Adrenal gland (tissue), 12 donors: ENCODE measurements around the gene SPG7. TPM values are rescaled to one million over a fixed set of nuclear protein-coding genes. Genes with fewer than 3 reads are reported as not detected.

Experiments used
- DNase-seq, 7 donors: peaks; one replicate each; pipeline ENCODE4 v3.0.0-alpha.2; 2019 to 2020
- H3K27ac ChIP-seq, 5 donors: fragments of 200-600 bp; sonication (generic) in 4 of 5; 1 replicate in 3 of 5; 2 replicates in 2 of 5; pipeline versions ENCODE4 v1.5.1 to v1.8.0; 2016 to 2020; ENCODE audit warnings: mild to moderate bottlenecking in 1 of 5
- H3K27me3 ChIP-seq: fragments of 200-600 bp; 2 replicates; pipeline ENCODE4 v1.8.0; 2021
- H3K36me3 ChIP-seq, 2 donors: fragments of 200-600 bp; replicated peaks in 1 of 2; 1 replicate in 1 of 2; 2 replicates in 1 of 2; pipeline versions ENCODE4 v1.5.1 to v1.8.0; 2018 to 2022
- H3K4me1 ChIP-seq, 2 donors: fragments of 200-600 bp; replicated peaks in 1 of 2; 1 replicate in 1 of 2; 2 replicates in 1 of 2; pipeline versions ENCODE4 v1.5.1 to v1.8.0; 2018 to 2021
- H3K4me3 ChIP-seq, 4 donors: fragments of 200-600 bp; sonication (generic) in 3 of 4; one replicate each; pipeline ENCODE4 v1.5.1; 2016 to 2018
- H3K9me3 ChIP-seq, 3 donors: fragments of 200-600 bp; sonication (generic) in 1 of 3; replicated peaks in 1 of 3; 1 replicate in 2 of 3; 2 replicates in 1 of 3; pipeline versions ENCODE4 v1.5.1 to v1.8.0; 2016 to 2021
- POLR2A ChIP-seq, 2 donors: fragments of 450-650 bp; IDR thresholded peaks; one replicate each; pipeline ENCODE4 v1.6.1; 2017; ENCODE audit warnings: antibody characterized with exemption in 2 of 2, mild to moderate bottlenecking in 2 of 2, moderate library complexity in 1 of 2
- WGBS, 4 donors: extraction: QIAGEN DNeasy Blood & Tissue Kit in 2 of 4; methylation state at CpG; one replicate each; pipeline versions ENCODE4 v1.1.5 to v1.1.7; 2013 to 2017; 5-methylcytosine and 5-hydroxymethylcytosine counted together
- intact Hi-C, 2 donors: fragments of 100-400 bp; cut with DNase I; formaldehyde crosslinking; loops; one replicate each; pipeline versions ENCODE4 v1.14.1 to v1.15.0; 2022 to 2023
- polyA plus RNA-seq, 3 donors: library from polyadenylated mRNA; stranded (reverse); fragments of 200-250 nt in 2 of 3; fragments of 350-450 nt in 1 of 3; fragmentation: Illumina TruSeq in 1 of 3; extraction: RNeasy Lipid Tissue Mini Kit (QIAGEN cat#74804) in 1 of 3; gene quantifications; one replicate each; pipeline ENCODE4 v1.2.3, GENCODE V29; 2013 to 2014
- total RNA-seq, 9 donors: library from RNA; depleted of rRNA in 4 of 9; stranded (reverse); fragments of >200 nt in 4 of 9; fragments of 120-200 nt in 1 of 9; fragmentation: NEBNext Ultra II Directional in 1 of 9; extraction: Animal tissue kit (Norgen Biotek cat#: 25700) in 1 of 9; gene quantifications; one replicate each; pipeline versions ENCODE4 v1.1.0 to v1.2.4, GENCODE V29; 2013 to 2023
- TF ChIP-seq, protein P1 (sequence below), 6 experiments: fragments of 450-650 bp in 4 of 6; fragments of 200-600 bp in 2 of 6; sonication (generic) in 1 of 6; IDR thresholded peaks; 1 replicate in 5 of 6; 2 replicates in 1 of 6; pipeline versions ENCODE4 v1.5.1 to v1.8.0; 2016 to 2021; ENCODE audit warnings: antibody characterized with exemption in 6 of 6, mild to moderate bottlenecking in 2 of 6, moderate library complexity in 1 of 6
- donor health status: healthy with polysubstance abuse.
- donor health status: Bipolar disorder and iron deficiency.
- donor health status: DM: yes; HTN: yes; CAD: no.
- donor health status: DM: no; HTN: no; CAD: no.
- donor health status: DM: no; HTN: no; CAD: no.
- donor health status: DM: yes; HTN: yes; CAD: no.

SPG7 gene
- total and polyA plus RNA-seq, 12 donors = 57.1 to 250 (median 142) TPM

DNA sequence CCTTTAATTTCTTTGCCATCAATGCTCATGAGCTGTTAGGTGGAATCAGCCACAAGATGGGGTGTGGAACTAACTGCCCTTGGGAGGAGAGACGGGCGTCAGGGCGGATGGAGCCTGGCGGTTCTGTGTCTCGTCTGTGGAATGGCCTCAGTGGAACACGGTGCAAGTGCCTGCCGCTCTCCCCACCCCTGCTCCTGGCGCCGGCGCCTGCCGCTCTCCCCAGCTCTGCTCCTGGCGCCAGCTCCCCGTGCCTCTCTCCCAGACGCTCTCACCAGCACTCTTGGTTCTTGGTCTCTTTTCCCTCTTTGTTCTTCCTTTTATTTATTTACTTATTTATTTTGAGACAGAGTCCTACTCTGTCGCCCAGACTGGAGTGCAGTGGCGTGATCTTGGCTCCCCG is 39.1 kb downstream of the SPG7 start:
- no peaks in the 10 kb centered on the region for H3K4me1 ChIP-seq
- WGBS, 4 donors = 94 to 96% (median 95%) methylated on average over 17 of the region's 17 CpGs
- H3K9me3 ChIP-seq = no peaks in the 10 kb centered on the region
- intact Hi-C loops = no loop called here
- H3K36me3 ChIP-seq = peaks cover 0 to 73% of the 10 kb centered on the region in 2 donors
- H3K4me3 ChIP-seq = no peak overlapping the region
- TF ChIP-seq POLR2A (IDR thresholded peaks at IDR 0.05) = no peak
- TF ChIP-seq, protein P1, sequence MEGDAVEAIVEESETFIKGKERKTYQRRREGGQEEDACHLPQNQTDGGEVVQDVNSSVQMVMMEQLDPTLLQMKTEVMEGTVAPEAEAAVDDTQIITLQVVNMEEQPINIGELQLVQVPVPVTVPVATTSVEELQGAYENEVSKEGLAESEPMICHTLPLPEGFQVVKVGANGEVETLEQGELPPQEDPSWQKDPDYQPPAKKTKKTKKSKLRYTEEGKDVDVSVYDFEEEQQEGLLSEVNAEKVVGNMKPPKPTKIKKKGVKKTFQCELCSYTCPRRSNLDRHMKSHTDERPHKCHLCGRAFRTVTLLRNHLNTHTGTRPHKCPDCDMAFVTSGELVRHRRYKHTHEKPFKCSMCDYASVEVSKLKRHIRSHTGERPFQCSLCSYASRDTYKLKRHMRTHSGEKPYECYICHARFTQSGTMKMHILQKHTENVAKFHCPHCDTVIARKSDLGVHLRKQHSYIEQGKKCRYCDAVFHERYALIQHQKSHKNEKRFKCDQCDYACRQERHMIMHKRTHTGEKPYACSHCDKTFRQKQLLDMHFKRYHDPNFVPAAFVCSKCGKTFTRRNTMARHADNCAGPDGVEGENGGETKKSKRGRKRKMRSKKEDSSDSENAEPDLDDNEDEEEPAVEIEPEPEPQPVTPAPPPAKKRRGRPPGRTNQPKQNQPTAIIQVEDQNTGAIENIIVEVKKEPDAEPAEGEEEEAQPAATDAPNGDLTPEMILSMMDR (IDR thresholded peaks at IDR 0.05) = no peak
- H3K27ac ChIP-seq = no peak overlapping the region
- no peaks in the 10 kb centered on the region for H3K27me3 ChIP-seq
- DNase-seq = no peak

DNA sequence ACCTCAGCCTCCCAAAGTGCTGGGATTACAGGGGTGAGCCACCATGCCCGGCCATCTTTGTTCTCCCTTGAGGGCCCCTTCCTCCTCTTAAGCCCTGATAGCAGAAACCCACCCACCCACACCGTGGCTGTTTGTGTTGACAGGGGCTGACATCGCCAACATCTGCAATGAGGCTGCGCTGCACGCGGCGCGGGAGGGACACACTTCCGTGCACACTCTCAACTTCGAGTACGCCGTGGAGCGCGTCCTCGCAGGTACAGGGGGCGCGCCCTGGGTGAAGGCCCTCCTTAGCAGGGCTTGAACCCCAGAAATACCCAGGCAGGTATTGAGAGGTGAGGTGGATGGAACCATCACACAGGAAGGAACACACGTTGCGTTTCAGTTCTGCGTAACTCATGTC is 39.7 kb downstream of the SPG7 start:
- peaks cover 0 to 78% of the 10 kb centered on the region in 2 donors for H3K36me3 ChIP-seq
- TF ChIP-seq, protein P1 (IDR thresholded peaks at IDR 0.05) = no peak
- TF ChIP-seq POLR2A (IDR thresholded peaks at IDR 0.05) = no peak
- H3K4me3 ChIP-seq = no peak overlapping the region
- no peak for DNase-seq
- no peaks in the 10 kb centered on the region for H3K27me3 ChIP-seq
- H3K27ac ChIP-seq = no peak overlapping the region
- intact Hi-C loops = no loop called here
- WGBS, 4 donors = 91 to 97% (median 96%) methylated on average over 13 to 20 of the region's 20 CpGs
- H3K4me1 ChIP-seq = no peaks in the 10 kb centered on the region
- H3K9me3 ChIP-seq = no peaks in the 10 kb centered on the region

DNA sequence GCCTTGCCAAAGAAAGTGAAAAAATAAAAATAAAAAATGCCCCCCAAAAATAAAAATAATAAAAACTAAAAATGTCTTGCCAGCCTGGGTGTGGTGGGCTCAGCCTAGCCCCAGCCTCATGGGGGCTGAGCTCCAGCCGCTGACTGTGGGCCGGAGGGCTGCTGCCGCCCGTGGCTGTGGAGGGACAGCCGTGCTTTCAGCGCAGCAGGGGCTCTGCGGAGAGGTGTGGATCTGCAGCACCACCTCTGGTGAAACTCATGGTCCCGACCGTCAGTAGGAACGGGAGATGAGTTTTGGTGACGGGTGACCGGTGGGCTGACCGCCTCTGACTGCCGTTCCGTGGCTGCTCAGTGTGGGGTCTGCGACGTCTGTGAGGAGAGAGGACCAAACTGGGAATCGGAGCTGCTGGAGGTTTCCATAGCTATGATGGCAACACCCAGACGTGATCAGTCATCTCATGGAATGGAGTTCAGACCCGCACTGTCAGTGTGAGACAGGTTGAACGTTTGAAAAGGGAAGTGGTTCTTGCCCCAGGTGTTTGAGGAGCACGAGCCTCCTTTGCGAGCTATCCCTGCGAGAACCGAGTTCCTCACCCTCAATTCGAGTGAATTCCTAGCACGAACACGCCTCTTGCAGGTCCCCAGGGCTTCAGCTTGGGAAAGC is 40.3 kb downstream of the SPG7 start:
- Histone ChIP-seq H3K36me3 (peaks cover 0 to 84% of the 10 kb centered on the region in 2 donors), H3K9me3 (no peaks in the 10 kb centered on the region), H3K27me3 (no peaks in the 10 kb centered on the region), H3K27ac (no peak overlapping the region), H3K4me3 (no peak overlapping the region), H3K4me1 (no peaks in the 10 kb centered on the region)
- whole genome bisulfite sequencing, 4 donors = 87 to 92% (median 91%) methylated on average over 24 to 28 of the region's 28 CpGs
- no peak for TF ChIP-seq POLR2A (IDR thresholded peaks at IDR 0.05)
- TF ChIP-seq, protein P1 (IDR thresholded peaks at IDR 0.05) = no peak
- no peak for DNase-seq
- intact Hi-C loops = no loop called here

DNA sequence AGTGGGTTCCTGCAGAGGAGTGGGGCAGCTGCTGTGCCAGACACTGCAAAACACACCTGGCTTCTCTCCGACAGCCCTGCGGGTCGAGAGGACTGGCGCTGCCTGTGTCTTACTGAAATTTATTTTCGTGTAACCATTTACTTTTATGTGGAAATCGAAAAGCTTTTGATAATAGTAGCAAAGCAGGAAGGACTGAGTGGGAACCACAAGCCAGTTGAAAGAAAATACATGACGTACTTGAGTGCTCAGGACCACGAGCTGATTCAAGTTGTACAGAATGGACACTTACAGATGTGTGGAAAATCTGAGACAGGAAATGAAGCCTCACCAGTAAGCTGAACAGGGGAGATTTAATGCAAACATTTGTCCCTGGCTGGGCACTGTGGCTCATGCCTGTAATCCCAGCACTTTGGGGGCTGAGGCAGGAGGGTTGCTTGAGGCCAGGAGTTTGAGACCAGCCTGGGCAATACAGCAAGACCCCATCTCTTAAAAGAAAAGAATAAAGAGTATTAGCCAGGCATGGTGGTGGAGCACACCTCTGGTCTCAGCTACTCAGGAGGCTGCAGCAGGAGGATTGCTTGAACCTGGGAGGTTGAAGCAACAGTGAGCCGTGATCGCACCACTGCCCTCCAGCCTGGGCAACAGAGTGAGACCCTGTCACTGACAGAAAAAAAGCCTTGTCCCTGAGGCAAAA is 41.0 kb downstream of the SPG7 start:
- WGBS, 4 donors = 91 to 92% (median 91%) methylated on average over 10 of the region's 10 CpGs
- Histone ChIP-seq H3K4me1 (no peaks in the 10 kb centered on the region), H3K9me3 (no peaks in the 10 kb centered on the region), H3K4me3 (no peak overlapping the region), H3K27me3 (no peaks in the 10 kb centered on the region), H3K36me3 (peaks cover 0 to 91% of the 10 kb centered on the region in 2 donors), H3K27ac (no peak overlapping the region)
- DNase-seq = no peak
- intact Hi-C loops = no loop called here
- no peak for TF ChIP-seq POLR2A (IDR thresholded peaks at IDR 0.05)
- TF ChIP-seq, protein P1 (IDR thresholded peaks at IDR 0.05) = no peak
